Cardiac fibroblast (primary cell): ENCODE data around the gene SEPTIN5.

Experiments
- DNase-seq, 2 donors: peaks; one replicate each; pipeline versions ENCODE4 v3.0.0 to v3.0.0-alpha.2; 2010; ENCODE audit warnings: low read depth in 2 of 2
- H3K4me3 ChIP-seq, 2 donors: replicated peaks in 1 of 2; 1 replicate in 1 of 2; 2 replicates in 1 of 2; pipeline ENCODE4 v1.5.1; 2011; ENCODE audit warnings: low read depth in 2 of 2, low read length in 2 of 2, mild to moderate bottlenecking in 2 of 2, moderate library complexity in 1 of 2
- CTCF ChIP-seq: IDR thresholded peaks from one replicate; pipeline ENCODE4 v1.5.1; 2011; ENCODE audit warnings: low read depth, mild to moderate bottlenecking, low read length, inconsistent platforms

The SEPTIN5 gene

GRCh38 chr22:19761725-19762567 lies 47.6 kb downstream of the SEPTIN5 start:
- TF ChIP-seq CTCF: no peak
- no peak for DNase-seq
- H3K4me3 ChIP-seq: no peak overlapping the region

DNA sequence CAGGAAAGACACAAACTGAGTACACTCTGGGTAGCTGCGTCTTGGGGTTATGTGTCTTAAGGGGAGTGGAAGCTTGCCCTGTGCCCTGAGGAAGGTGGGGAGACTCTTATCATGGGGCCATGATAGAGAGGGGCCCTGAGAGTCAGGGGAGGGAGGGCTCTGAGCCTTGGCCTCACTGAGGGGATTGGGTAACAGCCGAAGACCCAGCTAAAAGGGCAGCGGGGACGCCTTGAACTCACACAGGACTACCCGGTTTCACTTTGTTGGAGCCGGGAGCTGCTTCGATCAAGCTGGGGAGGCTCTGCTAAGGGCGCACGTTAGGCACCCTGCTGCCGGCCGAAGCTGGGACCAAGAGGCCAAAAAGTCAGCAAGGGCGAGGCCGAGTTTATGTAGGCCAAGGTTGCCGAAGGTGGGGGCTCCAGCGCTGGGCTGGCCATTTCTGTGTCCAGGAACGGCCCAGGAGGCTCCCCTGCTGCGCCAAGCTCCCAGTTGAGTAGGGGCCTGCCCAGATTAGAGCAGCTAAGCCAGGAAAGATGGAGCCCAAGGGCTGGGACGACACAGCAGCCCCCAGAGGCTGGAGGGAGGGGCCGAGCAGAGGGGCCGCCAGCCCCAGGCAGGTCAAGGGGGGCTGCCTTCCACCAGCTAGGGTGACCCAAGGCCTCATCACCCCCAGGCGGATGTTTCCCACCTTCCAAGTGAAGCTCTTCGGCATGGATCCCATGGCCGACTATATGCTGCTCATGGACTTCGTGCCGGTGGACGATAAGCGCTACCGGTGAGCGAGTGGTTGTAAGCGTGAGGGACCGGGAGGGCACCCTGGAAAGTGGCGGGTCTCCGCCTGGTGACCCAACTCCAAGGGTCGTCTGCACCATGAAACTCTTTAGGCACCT lies 48.5 kb downstream of the SEPTIN5 start:
- DNase-seq: no peak
- H3K4me3 ChIP-seq: no peak overlapping the region
- no peak for TF ChIP-seq CTCF

DNA sequence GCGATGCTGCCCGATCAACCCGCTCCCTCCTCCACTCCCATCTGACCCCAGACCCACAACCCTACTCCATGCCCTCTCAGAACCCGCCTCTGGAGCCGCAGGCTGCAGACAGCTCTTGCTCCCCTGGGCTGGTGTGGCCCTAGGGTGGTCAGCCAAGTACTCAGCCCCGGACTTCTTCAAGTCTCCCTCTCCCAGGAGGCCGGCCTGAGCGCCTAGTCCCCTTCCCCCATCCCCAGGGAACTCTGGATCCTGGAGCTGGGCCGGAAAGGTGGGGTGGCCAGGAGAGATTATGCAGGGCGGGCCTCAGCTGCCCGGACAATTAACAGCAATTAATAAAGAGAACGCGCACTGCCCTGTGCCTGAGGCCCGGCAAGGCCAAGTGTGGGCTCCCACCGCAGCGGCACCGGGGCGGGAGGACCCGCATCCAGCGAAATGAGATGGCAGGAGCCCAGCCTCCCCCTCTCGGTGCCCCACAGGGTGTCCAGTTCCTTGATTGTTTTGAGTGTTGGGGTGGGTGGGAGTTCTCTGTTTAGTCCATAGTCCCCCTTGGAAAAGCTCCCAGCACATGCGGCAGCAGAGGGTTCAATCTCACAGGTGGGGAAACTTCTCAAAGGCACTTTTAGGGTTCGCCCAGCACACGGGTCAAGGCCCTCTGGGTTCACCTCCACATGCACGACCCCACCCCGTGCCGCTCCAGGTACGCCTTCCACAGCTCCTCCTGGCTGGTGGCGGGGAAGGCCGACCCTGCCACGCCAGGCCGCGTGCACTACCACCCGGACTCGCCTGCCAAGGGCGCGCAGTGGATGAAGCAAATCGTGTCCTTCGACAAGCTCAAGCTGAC lies 49.4 kb downstream of the SEPTIN5 start:
- H3K4me3 ChIP-seq: no peak overlapping the region
- TF ChIP-seq CTCF: no peak
- DNase-seq: no peak

DNA sequence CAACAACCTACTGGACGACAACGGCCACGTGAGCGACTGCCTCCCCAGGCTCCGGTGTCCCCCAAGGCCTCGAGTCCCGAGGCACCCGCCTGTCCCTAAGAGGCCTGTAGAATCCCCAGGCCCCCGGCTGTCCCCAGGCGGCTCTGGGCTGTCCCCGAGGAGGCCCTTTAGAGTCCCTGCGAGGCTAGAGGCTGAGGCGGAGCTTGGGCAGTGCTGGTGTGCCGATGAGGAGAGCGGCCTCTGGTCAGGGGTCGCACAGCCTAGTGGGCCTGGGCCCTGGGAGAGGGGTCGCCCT lies 49.9 kb downstream of the SEPTIN5 start:
- no peak for DNase-seq
- H3K4me3 ChIP-seq: no peak overlapping the region
- no peak for TF ChIP-seq CTCF

- H3K4me3 ChIP-seq: no peak overlapping the region
- DNase-seq: no peak
- TF ChIP-seq CTCF: no peak
Measured at GRCh38 chr22:19764636-19765476, 50.6 kb downstream of the SEPTIN5 start.
